EH (cell line): ENCODE measurements around the gene AFF1.

Experiments used
- DNase-seq: peaks from one replicate; pipeline ENCODE4 v3.0.0-alpha.2; 2015; ENCODE audit warnings: low read depth

The AFF1 gene, protein sequence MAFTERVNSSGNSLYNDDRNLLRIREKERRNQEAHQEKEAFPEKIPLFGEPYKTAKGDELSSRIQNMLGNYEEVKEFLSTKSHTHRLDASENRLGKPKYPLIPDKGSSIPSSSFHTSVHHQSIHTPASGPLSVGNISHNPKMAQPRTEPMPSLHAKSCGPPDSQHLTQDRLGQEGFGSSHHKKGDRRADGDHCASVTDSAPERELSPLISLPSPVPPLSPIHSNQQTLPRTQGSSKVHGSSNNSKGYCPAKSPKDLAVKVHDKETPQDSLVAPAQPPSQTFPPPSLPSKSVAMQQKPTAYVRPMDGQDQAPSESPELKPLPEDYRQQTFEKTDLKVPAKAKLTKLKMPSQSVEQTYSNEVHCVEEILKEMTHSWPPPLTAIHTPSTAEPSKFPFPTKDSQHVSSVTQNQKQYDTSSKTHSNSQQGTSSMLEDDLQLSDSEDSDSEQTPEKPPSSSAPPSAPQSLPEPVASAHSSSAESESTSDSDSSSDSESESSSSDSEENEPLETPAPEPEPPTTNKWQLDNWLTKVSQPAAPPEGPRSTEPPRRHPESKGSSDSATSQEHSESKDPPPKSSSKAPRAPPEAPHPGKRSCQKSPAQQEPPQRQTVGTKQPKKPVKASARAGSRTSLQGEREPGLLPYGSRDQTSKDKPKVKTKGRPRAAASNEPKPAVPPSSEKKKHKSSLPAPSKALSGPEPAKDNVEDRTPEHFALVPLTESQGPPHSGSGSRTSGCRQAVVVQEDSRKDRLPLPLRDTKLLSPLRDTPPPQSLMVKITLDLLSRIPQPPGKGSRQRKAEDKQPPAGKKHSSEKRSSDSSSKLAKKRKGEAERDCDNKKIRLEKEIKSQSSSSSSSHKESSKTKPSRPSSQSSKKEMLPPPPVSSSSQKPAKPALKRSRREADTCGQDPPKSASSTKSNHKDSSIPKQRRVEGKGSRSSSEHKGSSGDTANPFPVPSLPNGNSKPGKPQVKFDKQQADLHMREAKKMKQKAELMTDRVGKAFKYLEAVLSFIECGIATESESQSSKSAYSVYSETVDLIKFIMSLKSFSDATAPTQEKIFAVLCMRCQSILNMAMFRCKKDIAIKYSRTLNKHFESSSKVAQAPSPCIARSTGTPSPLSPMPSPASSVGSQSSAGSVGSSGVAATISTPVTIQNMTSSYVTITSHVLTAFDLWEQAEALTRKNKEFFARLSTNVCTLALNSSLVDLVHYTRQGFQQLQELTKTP

GRCh38 chr4:86934771-86935565 lies at the start of gene AFF1:
AFF1 (plus strand) TSS chr4:86935011; CDS start chr4:86948534, 13,523 bp downstream.
- peak; percentile 92 for DNase-seq

DNA sequence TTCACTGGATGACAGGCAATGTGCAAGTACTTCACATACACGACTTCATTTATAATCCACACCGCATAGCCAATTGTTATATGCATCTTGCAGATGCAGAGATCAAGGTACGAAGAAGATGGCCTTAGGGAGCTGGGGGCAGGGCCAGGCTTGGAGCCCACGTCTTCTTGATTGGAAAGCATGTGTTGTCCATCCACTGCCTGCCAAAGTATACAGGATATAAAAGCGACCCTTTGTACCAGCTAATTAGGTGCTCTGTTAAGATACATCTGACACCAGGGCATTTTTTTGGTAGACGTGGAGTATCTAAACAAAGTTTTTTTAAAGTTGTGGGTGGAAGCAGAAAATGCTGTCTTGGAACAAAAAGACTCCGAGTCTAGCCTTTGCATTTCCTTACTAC lies 44.0 kb upstream of the AFF1 start:
- no peak for DNase-seq

GRCh38 chr4:86891762-86892635 lies 42.8 kb upstream of the AFF1 start, which contains the start of gene C4orf36:
C4orf36 (minus strand) TSS chr4:86892422; CDS start chr4:86891520, 902 bp downstream.
- peak; percentile 72 for DNase-seq

- no peak for DNase-seq
These were observed 42.2 kb upstream of the AFF1 start for GRCh38 chr4:86892636-86892960.

- DNase-seq, result no peak
These were observed 41.7 kb upstream of the AFF1 start for GRCh38 chr4:86893136-86893535.

GRCh38 chr4:86894455-86894854 lies 40.4 kb upstream of the AFF1 start:
- peak; percentile 69 for DNase-seq

DNA sequence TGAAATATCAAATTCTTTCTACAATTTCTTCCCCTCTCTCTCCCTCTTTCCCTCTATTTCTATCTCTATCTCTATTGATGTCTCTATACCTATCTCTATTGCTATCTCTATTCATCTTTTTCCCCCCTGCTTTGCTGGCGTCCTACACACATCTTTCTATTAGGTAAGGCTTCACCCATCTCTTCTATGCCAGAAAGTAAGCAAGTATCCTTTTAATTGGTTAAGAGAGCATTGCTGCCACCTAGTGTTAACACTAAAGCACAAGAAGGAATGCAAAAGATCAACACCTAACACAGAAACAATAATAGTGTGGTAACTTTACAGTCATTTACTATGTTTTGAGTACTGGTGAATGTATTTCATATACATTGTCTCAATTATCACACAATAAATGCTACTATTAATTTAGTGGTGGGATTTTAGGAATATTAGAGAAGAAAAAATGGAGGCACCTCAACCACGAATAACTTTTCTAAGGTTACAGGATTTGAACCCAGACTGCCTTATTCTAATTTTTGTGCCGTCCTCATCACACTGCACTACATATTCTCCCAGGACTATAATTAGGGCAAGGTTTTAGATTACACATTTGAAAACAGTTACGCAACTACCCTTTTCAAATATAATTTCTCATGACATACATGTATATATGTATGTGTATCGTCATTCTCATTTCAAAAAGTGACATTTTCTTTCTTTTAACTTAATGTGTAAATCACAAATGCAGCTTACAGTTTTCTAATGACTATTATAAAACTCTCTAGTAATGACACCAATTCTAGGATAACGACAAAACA lies 38.9 kb upstream of the AFF1 start:
- peak; percentile 78 for DNase-seq

GRCh38 chr4:86896596-86896995 lies 38.2 kb upstream of the AFF1 start:
- DNase-seq, result peak; percentile 50

- DNase-seq, result no peak
These were observed 36.2 kb upstream of the AFF1 start for GRCh38 chr4:86898562-86898961.

DNA sequence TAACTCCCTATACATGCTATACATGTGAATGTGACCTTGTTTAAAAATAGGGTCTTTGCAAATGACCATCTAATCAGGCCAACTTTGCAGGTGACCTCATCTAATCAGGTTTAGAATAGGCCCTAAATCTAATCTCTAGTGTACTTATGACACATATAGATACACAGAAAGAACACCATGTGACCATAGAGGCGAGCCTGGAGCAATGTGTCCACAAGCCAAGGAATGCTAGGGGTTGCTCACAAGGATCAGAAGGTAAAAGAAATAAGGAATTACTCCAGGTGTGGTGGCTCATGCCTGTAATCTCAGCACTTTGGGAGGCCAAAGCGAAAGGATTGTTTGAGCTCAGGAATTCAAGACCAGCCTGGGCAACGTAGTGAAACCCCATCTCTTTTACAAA lies 32.9 kb upstream of the AFF1 start:
- DNase-seq, result no peak

GRCh38 chr4:86908251-86908657 lies 26.6 kb upstream of the AFF1 start:
- DNase-seq, result peak; percentile 39

DNA sequence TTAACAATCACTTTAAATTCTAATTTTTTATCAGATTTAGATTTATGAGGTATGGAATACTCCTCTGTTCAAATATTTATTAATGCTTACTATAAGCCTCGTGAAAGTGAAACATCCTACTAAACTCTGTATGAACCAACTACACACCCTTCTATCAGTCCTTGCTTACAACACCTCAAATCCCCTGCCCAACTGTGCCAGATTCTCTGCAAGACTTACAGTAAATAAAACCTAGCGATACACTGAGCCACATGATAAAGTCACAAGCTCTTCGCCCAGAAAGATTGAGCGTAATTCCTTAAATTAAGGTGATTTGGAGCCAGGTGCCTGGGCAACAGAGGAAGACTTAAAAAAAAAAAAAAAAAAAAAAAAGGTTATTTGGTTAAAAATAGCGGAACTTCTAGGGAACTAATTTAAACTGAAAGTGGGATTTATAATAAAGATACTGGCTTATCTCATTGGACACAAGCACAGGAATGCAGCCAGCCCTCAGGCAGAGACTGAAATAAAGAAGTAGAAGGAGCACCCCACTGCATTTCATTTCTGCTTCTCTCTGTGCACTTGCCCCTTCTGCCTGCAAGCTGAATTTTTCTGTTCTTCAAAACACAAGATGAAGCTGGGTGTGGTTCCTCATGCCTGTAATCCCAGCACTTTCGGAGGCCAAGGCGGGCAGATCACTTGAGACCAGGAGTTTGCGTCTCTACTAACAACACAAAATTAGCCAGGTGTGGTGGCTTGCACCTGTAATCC lies 25.1 kb upstream of the AFF1 start:
- no peak for DNase-seq

DNA sequence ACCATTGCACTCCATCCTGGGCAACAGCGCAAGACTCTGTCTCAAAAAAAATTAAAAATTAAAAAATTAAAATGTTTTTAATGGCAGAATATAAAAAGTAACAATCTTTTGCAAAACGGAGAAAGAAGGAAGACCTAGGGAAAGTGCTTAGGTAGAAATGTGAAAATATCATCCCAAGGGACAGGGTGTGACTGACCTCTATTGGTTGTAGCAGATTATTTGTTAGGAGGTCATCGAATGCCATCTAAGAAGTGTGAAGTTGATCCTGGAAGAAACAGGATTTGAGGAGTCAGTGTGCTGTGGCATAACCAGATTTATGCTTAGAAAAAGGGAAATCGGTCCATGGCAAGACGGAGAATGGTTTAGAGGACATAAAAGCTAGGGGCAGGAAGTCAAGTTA lies 24.4 kb upstream of the AFF1 start:
- DNase-seq, result no peak

GRCh38 chr4:86910820-86911684 lies 23.8 kb upstream of the AFF1 start:
- peak; percentile 35 for DNase-seq

DNA sequence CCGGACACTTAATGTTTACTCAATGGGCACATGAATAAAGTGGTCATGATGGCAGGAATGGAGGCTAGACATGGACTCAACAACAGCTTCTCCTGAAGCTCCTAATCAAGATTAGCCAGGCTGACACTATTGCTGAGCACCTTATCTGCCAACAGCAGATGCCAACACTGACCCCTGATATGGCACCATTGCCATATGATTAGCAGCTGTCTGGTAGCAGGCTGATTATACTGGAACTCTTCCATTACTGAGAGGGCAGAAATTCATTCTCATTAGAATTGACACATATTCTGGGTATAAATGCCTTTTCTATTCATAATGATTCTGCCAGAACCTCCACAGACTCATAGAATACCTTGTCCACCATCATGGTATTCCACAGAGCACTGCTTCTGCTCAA lies 18.4 kb upstream of the AFF1 start:
- no peak for DNase-seq

DNA sequence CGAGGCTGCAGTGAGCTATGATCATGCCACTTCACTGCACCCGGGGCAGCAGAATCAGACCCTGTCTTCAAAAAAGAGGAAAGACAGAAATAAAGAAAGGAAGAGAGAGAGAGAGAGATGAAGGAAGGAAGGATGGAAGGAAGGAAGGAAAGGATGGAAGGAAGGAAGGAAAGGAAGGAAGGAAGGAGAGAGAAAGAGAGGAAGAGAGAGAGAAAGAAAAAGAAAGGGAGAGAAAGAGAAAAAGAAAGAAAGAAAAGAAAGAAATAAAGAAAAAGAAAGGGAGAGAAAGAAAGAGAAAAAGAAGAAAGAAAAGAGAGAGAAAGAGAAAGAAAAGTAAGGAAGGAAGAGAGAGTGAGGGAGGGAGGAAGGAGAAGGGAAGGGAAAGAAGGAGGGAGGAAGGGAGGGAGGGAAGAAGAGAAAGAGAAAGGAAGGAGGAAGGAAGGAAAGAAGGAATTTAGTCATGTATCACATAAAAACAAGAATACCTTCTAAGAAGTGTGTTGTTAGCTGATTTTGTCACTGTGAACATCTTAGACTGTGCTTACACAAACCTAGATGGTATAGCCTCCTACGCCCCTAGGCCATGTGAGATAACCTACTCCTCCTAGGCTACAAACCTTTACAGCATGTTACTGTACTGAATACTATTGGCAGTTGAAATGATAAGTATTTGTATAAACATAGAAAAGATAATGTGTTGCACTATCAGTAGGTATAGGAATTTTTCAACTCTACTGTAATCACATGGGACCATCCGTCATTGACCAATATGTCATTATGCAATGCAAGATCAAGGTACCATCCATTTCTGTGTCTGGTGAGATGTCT lies 17.4 kb upstream of the AFF1 start:
- DNase-seq, result no peak

DNA sequence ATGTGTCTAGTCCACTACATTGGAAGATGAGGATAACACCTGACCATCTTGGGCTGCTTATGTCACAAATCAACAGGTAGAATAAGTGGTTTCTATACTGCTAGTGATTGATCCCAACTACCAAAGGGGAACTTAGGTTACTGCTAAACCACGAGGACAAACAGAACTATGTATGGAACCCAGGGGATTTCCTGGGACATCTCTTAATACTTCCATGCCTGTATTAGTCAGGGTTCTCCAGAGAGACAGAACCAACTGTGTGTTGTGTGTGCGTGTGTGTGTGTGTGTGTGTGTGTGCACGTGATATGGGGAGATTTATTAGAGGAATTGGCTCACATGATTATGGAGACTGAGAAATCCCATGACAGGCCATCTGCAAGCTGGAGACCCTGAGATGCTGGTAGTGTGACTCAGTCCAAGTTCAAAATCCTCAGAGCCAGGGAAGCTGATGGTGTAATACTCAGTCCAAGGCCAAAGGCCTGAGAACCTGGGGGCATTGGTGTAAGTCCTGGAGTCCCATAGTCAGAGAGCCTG lies 16.2 kb upstream of the AFF1 start:
- peak; percentile 82 for DNase-seq
